KMS-11 (cell line): Measurements from ENCODE around the gene TRRAP.

Source experiments
- H2AFZ ChIP-seq: fragments of 200-600 bp; sonication (generic); 2 replicates; pipeline ENCODE4 v1.6.1; 2016; ENCODE audit warnings: antibody characterized with exemption, mixed run types, low read depth
- H3K27ac ChIP-seq: fragments of 200-600 bp; sonication (generic); 2 replicates; pipeline ENCODE4 v1.6.1; 2016; ENCODE audit warnings: mild to moderate bottlenecking, mixed run types
- H3K27me3 ChIP-seq: fragments of 200-600 bp; sonication (generic); 2 replicates; pipeline ENCODE4 v1.6.1; 2017; ENCODE audit warnings: mild to moderate bottlenecking, low read depth, mixed run types, moderate library complexity; ENCODE audit not compliant: insufficient read depth
- H3K36me3 ChIP-seq: fragments of 200-600 bp; sonication (generic); 2 replicates; pipeline ENCODE4 v1.6.1; 2017; ENCODE audit warnings: mild to moderate bottlenecking, mixed run types; ENCODE audit not compliant: insufficient read depth
- H3K4me1 ChIP-seq: fragments of 200-600 bp; sonication (generic); 2 replicates; pipeline ENCODE4 v1.6.1; 2016; ENCODE audit warnings: mild to moderate bottlenecking, low read depth, mixed run types; ENCODE audit not compliant: poor library complexity, severe bottlenecking
- H3K4me2 ChIP-seq: fragments of 200-600 bp; sonication (generic); 2 replicates; pipeline ENCODE4 v1.7.0; 2016; ENCODE audit warnings: mild to moderate bottlenecking, mixed run types
- H3K4me3 ChIP-seq: fragments of 200-600 bp; sonication (generic); IDR thresholded peaks from 2 replicates; pipeline ENCODE4 v1.6.1; 2017; ENCODE audit warnings: low read depth, low read length, mixed read lengths; ENCODE audit not compliant: insufficient read depth
- H3K79me2 ChIP-seq: fragments of 200-600 bp; sonication (generic); 2 replicates; pipeline ENCODE4 v1.6.1; 2016; ENCODE audit warnings: low read depth, mixed run types; ENCODE audit not compliant: insufficient read depth
- H3K9ac ChIP-seq: fragments of 200-600 bp; sonication (generic); 2 replicates; pipeline ENCODE4 v1.6.1; 2016; ENCODE audit warnings: mild to moderate bottlenecking, mixed run types
- H4K20me1 ChIP-seq: fragments of 200-600 bp; sonication (generic); 2 replicates; pipeline ENCODE4 v1.6.1; 2016; ENCODE audit warnings: mild to moderate bottlenecking, mixed run types; ENCODE audit not compliant: insufficient read depth
- TF ChIP-seq, protein P1 (sequence below): fragments of 200-600 bp; sonication (generic); conservative IDR thresholded peaks from 2 replicates; pipeline ENCODE4 v1.6.1; 2017; ENCODE audit warnings: low read depth, mild to moderate bottlenecking, antibody characterized with exemption, low read length, moderate library complexity, mixed read lengths

Gene TRRAP

DNA sequence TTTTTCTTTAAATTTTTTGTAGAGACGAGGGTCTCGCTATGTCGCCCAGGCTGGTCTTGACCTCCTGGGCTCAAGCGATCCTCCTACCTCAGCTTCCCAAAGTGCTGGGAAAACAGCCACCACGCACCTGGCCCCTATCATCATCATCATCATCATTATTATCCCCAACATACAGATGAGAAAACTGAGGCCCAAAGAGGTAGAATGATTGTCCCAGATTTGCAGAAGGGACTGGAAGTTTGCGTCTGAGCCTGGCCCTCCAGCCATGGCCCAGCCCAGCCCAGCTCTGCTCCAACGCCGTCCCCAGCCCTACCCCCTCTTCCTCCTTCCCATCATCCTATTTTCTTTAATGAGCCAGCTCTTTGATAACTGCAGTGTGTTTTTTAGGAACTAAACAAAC is 43.4 kb upstream of the TRRAP start:
- H3K36me3 ChIP-seq, result no peaks in the 10 kb centered on the region
- no peak overlapping the region for H3K9ac ChIP-seq
- TF ChIP-seq, protein P1, sequence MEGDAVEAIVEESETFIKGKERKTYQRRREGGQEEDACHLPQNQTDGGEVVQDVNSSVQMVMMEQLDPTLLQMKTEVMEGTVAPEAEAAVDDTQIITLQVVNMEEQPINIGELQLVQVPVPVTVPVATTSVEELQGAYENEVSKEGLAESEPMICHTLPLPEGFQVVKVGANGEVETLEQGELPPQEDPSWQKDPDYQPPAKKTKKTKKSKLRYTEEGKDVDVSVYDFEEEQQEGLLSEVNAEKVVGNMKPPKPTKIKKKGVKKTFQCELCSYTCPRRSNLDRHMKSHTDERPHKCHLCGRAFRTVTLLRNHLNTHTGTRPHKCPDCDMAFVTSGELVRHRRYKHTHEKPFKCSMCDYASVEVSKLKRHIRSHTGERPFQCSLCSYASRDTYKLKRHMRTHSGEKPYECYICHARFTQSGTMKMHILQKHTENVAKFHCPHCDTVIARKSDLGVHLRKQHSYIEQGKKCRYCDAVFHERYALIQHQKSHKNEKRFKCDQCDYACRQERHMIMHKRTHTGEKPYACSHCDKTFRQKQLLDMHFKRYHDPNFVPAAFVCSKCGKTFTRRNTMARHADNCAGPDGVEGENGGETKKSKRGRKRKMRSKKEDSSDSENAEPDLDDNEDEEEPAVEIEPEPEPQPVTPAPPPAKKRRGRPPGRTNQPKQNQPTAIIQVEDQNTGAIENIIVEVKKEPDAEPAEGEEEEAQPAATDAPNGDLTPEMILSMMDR, result no peak
- no peaks in the 10 kb centered on the region for H3K27me3 ChIP-seq
- no peak overlapping the region for H3K27ac ChIP-seq
- no peaks in the 10 kb centered on the region for H4K20me1 ChIP-seq
- H3K79me2 ChIP-seq, result no peaks in the 10 kb centered on the region
- no peaks in the 10 kb centered on the region for H3K4me1 ChIP-seq
- no peak overlapping the region for H2AFZ ChIP-seq
- no peak overlapping the region for H3K4me3 ChIP-seq
- no peak overlapping the region for H3K4me2 ChIP-seq

DNA sequence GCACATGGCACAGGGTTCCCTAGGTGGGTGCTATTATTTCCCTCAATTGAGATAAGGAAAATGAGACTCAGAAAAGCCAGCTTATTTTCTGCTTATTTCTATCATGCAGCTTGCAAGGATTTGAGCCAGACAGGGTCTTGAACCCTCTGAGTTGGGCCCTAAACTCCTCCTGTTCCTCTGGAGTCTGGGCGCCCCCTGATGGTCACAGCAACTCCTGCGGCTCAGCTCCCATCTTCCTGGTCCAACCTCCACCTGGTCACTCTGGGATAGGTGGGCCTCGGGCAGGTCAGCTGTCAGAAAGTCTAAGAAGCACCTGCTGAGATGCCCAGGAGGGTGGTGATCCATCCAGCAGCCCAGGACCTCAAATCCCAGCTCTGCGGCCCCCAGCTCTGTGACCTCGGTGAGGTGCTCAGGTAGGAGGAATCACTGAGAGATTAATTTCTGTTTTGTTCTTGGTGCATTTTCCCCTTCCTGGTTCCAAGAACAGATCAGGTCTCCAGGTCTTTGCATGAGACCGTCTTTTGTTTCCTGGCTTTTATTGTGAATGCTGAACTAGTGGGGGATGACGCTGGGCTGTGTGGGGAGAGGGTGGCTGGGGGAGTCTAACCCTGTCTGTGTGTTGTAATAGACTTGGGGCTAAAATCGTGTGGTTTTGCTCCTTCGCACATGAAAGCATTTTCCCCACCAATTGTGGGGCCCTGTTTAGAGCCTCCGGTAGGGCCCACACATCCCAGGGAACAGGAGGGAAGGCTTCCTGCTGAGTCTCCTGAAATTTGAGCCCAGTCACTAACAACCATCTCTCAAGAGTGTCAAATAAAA is 41.3 kb upstream of the TRRAP start:
- TF ChIP-seq, protein P1, result peak; percentile 64
- no peak overlapping the region for H2AFZ ChIP-seq

DNA sequence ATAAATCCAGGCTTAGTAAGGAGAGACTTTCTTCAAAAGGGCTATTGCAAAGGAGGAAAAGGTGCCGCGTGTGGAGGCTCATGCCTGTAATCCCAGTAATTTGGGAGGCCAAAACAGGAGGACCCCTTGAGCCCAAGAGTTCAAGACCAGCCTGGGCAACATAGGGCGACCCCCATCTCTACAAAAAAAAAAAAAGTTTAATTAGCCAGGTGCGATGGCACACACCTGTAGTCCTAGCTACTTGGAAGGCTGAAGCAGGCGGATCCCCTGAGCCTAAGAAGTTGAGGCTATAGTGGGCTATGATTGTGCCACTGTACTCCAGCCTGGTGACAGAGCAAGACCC is 40.7 kb upstream of the TRRAP start:
- Histone ChIP-seq H3K27ac (no peak overlapping the region), H3K4me3 (no peak overlapping the region), H3K9ac (no peak overlapping the region), H3K27me3 (no peaks in the 10 kb centered on the region), H3K4me2 (no peak overlapping the region), H3K4me1 (no peaks in the 10 kb centered on the region), H3K36me3 (no peaks in the 10 kb centered on the region), H4K20me1 (no peaks in the 10 kb centered on the region), H3K79me2 (no peaks in the 10 kb centered on the region), H2AFZ (no peak overlapping the region)
- TF ChIP-seq, protein P1, result no peak

More for the DNA sequence above, 41.3 kb upstream of the TRRAP start:
- Histone ChIP-seq H3K36me3 (no peaks in the 10 kb centered on the region), H3K4me2 (no peak overlapping the region), H3K4me3 (no peak overlapping the region), H3K27ac (no peak overlapping the region), H3K9ac (no peak overlapping the region), H3K79me2 (no peaks in the 10 kb centered on the region), H3K4me1 (no peaks in the 10 kb centered on the region), H3K27me3 (no peaks in the 10 kb centered on the region), H4K20me1 (no peaks in the 10 kb centered on the region)

DNA sequence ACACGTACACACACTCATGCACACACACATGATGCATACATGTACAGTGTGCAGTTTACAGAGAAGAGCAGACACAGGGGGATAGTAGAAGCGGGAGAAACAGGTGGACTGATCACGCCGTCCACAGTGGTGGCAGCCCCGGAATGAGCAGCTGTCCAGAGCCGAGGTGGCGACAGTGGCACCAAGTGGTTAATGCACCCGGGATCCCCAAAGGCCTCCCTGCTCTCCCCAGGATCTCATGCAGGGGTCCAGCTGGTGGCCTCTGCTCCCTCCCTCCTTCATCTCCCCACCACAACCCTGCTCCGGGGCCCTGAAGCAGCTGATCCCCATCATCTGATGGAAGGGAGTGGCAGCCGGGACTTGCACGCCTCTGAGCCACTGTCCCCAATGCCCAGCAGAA is 38.2 kb upstream of the TRRAP start:
- H3K4me1 ChIP-seq, result no peaks in the 10 kb centered on the region
- no peak overlapping the region for H3K27ac ChIP-seq
- H3K9ac ChIP-seq, result no peak overlapping the region
- no peaks in the 10 kb centered on the region for H4K20me1 ChIP-seq
- H3K36me3 ChIP-seq, result no peaks in the 10 kb centered on the region
- no peak overlapping the region for H2AFZ ChIP-seq
- TF ChIP-seq, protein P1, result no peak
- H3K27me3 ChIP-seq, result no peaks in the 10 kb centered on the region
- H3K79me2 ChIP-seq, result no peaks in the 10 kb centered on the region
- no peak overlapping the region for H3K4me2 ChIP-seq
- no peak overlapping the region for H3K4me3 ChIP-seq
